GM18519 (cell line): ENCODE measurements around the gene DMAC2L.
"Not testable (repeated sequence)": the region's sequence is repeated elsewhere in the genome, so short reads cannot be mapped to it uniquely, and the experiment has no call there.

Experiments used
- ATAC-seq: cut with Tn5 transposase; IDR thresholded peaks from one replicate; pipeline ENCODE4 v1.9.1; 2021; ENCODE audit warnings: mild to moderate bottlenecking, moderate library complexity; ENCODE audit not compliant: unreplicated experiment, low FRiP score

Gene DMAC2L

GRCh38 chr14:50311972-50312733 is at the start of gene DMAC2L, which contains the start of gene L2HGDH:
Gene DMAC2L, plus strand, starts transcription at chr14:50312324. Its CDS starts 9,164 bp downstream, at chr14:50321488.
Gene L2HGDH, minus strand, starts transcription at chr14:50312229. Its CDS starts 79 bp downstream, at chr14:50312150.
- ATAC-seq: peak; percentile 82

GRCh38 chr14:50262865-50263264 is 49.3 kb upstream of the DMAC2L start:
- no peak for ATAC-seq

GRCh38 chr14:50263321-50263720 is 48.8 kb upstream of the DMAC2L start:
- no peak for ATAC-seq

- ATAC-seq: no peak
Measured at GRCh38 chr14:50265029-50265428, 47.1 kb upstream of the DMAC2L start.

GRCh38 chr14:50270932-50271331 is 41.2 kb upstream of the DMAC2L start:
- ATAC-seq: no peak

- ATAC-seq: no peak
Measured at GRCh38 chr14:50272498-50272897, 39.6 kb upstream of the DMAC2L start.

- ATAC-seq: no peak
Measured at GRCh38 chr14:50285861-50286260, 26.3 kb upstream of the DMAC2L start.

GRCh38 chr14:50288146-50288545 is 24.0 kb upstream of the DMAC2L start:
- no peak for ATAC-seq

GRCh38 chr14:50290306-50290705 is 21.8 kb upstream of the DMAC2L start:
- no peak for ATAC-seq

- ATAC-seq: no peak
Measured at GRCh38 chr14:50299585-50299984, 12.5 kb upstream of the DMAC2L start.

- ATAC-seq: no peak
Measured at GRCh38 chr14:50301914-50302313, 10.2 kb upstream of the DMAC2L start.

GRCh38 chr14:50303744-50304471 is 8.2 kb upstream of the DMAC2L start:
- no peak for ATAC-seq

- ATAC-seq: no peak
Measured at GRCh38 chr14:50308363-50308915, 3.7 kb upstream of the DMAC2L start.

- no peak for ATAC-seq
Measured at GRCh38 chr14:50310445-50310844, 1.7 kb upstream of the DMAC2L start.

GRCh38 chr14:50311337-50311971 is 670 bp upstream of the DMAC2L start:
- ATAC-seq: no peak

- ATAC-seq: peak; percentile 25
Measured at GRCh38 chr14:50312734-50313054, 570 bp downstream of the DMAC2L start.

- not testable (repeated sequence) for ATAC-seq
Measured at GRCh38 chr14:50314098-50314497, 2.0 kb downstream of the DMAC2L start.

GRCh38 chr14:50318031-50318626 is 6.0 kb downstream of the DMAC2L start:
- no peak for ATAC-seq

GRCh38 chr14:50319293-50319692 is 7.2 kb downstream of the DMAC2L start:
- no peak for ATAC-seq

- ATAC-seq: no peak
Measured at GRCh38 chr14:50319721-50320120, 7.6 kb downstream of the DMAC2L start.

GRCh38 chr14:50320283-50320682 is 8.2 kb downstream of the DMAC2L start:
- ATAC-seq: no peak
